Measurements from ENCODE around the gene MRPS18A. TPM values are rescaled to one million over a fixed set of nuclear protein-coding genes. Genes with fewer than 3 reads are reported as not detected.

MRPS18A gene
- total RNA-seq, 2 experiments from 2014 or later: 45.4 to 52.9 TPM

GRCh38 chr6:43674921-43675320 is 12.7 kb downstream of the MRPS18A start:
- Mint-ChIP-seq H3K4me1 (ENCODE audit: low read depth) (peaks cover 10% of the 10 kb centered on the region), H3K36me3 (ENCODE audit: low read depth) (peaks cover 24% of the 10 kb centered on the region), H3K4me3 (no peak overlapping the region), H3K9me3 (no peaks in the 10 kb centered on the region), H3K27ac (no peak overlapping the region), H3K27me3 (no peaks in the 10 kb centered on the region)
- intact Hi-C loops (cut with micrococcal nuclease): no loop called here
- DNase-seq (no peak), ATAC-seq (no peak)
- POLR2A ChIA-PET: interaction anchor here (1.0 to 1.2 kb wide), 2 partner anchors 9 to 64 kb away, joined by 3 to 4 read pairs; no protein-coding TSS in a partner anchor
- CTCF ChIA-PET: no interaction called here
- no peak for TF ChIP-seq CTCF (IDR thresholded peaks at IDR 0.05)

- ChIA-PET POLR2A (interaction anchor here (0.6 to 1.2 kb wide), 2 partner anchors 12 to 64 kb away, joined by 3 to 4 read pairs; no protein-coding TSS in a partner anchor), CTCF (no interaction called here)
- ATAC-seq (no peak), DNase-seq (no peak)
- H3K4me1 Mint-ChIP-seq (ENCODE audit: low read depth): peaks cover 17% of the 10 kb centered on the region
- H3K4me3 Mint-ChIP-seq: no peak overlapping the region
- H3K27me3 Mint-ChIP-seq: no peaks in the 10 kb centered on the region
- no peaks in the 10 kb centered on the region for H3K9me3 Mint-ChIP-seq
- intact Hi-C loops (cut with micrococcal nuclease): no loop called here
- H3K27ac Mint-ChIP-seq: peak overlapping the region; percentile 19
- no peak for TF ChIP-seq CTCF (IDR thresholded peaks at IDR 0.05)
- peaks cover 24% of the 10 kb centered on the region for H3K36me3 Mint-ChIP-seq (ENCODE audit: low read depth)
These were observed 13.3 kb downstream of the MRPS18A start for GRCh38 chr6:43674291-43674690.

- no peak overlapping the region for H3K27ac Mint-ChIP-seq
- H3K36me3 Mint-ChIP-seq (ENCODE audit: low read depth): peaks cover 22% of the 10 kb centered on the region
- peaks cover 24% of the 10 kb centered on the region for H3K4me1 Mint-ChIP-seq (ENCODE audit: low read depth)
- intact Hi-C loops (cut with micrococcal nuclease): no loop called here
- POLR2A ChIA-PET: interaction anchor here (0.6 to 0.8 kb wide), 2 partner anchors 8 to 13 kb away, joined by 3 to 4 read pairs; no protein-coding TSS in a partner anchor
- CTCF ChIA-PET: interaction anchor here (1.1 kb wide), 1 partner anchor 101 kb away, joined by 3 read pairs; no protein-coding TSS in a partner anchor
- H3K27me3 Mint-ChIP-seq: no peaks in the 10 kb centered on the region
- H3K9me3 Mint-ChIP-seq: no peaks in the 10 kb centered on the region
- DNase-seq (no peak), ATAC-seq (no peak)
- no peak for TF ChIP-seq CTCF (IDR thresholded peaks at IDR 0.05)
- H3K4me3 Mint-ChIP-seq: no peak overlapping the region
These were observed 14.0 kb downstream of the MRPS18A start for GRCh38 chr6:43673444-43674084.

GRCh38 chr6:43671801-43672690 is 15.5 kb downstream of the MRPS18A start:
- ChIA-PET CTCF (interaction anchor here (3.6 to 6.7 kb wide), 2 partner anchors 16 to 101 kb away, joined by 14 to 68 read pairs; partner anchors contain the start of gene MRPS18A), POLR2A (interaction anchor here (0.8 to 1.5 kb wide), 4 partner anchors 14 to 93 kb away, joined by 3 to 4 read pairs (median 4); no protein-coding TSS in a partner anchor)
- no peak overlapping the region for H3K4me3 Mint-ChIP-seq
- H3K27me3 Mint-ChIP-seq: no peaks in the 10 kb centered on the region
- ATAC-seq: no peak
- H3K4me1 Mint-ChIP-seq (ENCODE audit: low read depth): peaks cover 39% of the 10 kb centered on the region
- peak overlapping the region; percentile 88 for H3K27ac Mint-ChIP-seq
- H3K9me3 Mint-ChIP-seq: no peaks in the 10 kb centered on the region
- no peak for TF ChIP-seq CTCF (IDR thresholded peaks at IDR 0.05)
- DNase-seq: no peak
- H3K36me3 Mint-ChIP-seq (ENCODE audit: low read depth): peaks cover 19% of the 10 kb centered on the region
- intact Hi-C loops (cut with micrococcal nuclease): no loop called here

Measured in activated CD8-positive, alpha-beta T cell treated with anti-CD3 and anti-CD28 coated beads for 36 hours (primary cell).